ENCODE measurements around the gene RELL1. TPM values are rescaled to one million over a fixed set of nuclear protein-coding genes. Genes with fewer than 3 reads are reported as not detected.

Gene RELL1
- total RNA-seq, 1 experiment from 2014 or later, result 21.7 TPM

GRCh38 chr4:37604461-37604860, 81.7 kb downstream of the RELL1 start:
- DNase-seq (ENCODE audit: extremely low read depth, low read depth), result no peak

GRCh38 chr4:37603711-37604110, 82.5 kb downstream of the RELL1 start:
- no peak for DNase-seq (ENCODE audit: extremely low read depth, low read depth)

- DNase-seq (ENCODE audit: extremely low read depth, low read depth), result peak; percentile 60
Measured at GRCh38 chr4:37603070-37603468, 83.1 kb downstream of the RELL1 start.

GRCh38 chr4:37602454-37603069, 83.6 kb downstream of the RELL1 start:
- no peak for DNase-seq (ENCODE audit: extremely low read depth, low read depth)

GRCh38 chr4:37601531-37601930, 84.6 kb downstream of the RELL1 start:
- no peak for DNase-seq (ENCODE audit: extremely low read depth, low read depth)

GRCh38 chr4:37599092-37599790, 86.9 kb downstream of the RELL1 start:
- no peak for DNase-seq (ENCODE audit: extremely low read depth, low read depth)

- no peak for DNase-seq (ENCODE audit: extremely low read depth, low read depth)
Measured at GRCh38 chr4:37597034-37597433, 89.1 kb downstream of the RELL1 start.

GRCh38 chr4:37595875-37596680, 90.1 kb downstream of the RELL1 start:
- no peak for DNase-seq (ENCODE audit: extremely low read depth, low read depth)

GRCh38 chr4:37594099-37594498, 92.1 kb downstream of the RELL1 start:
- no peak for DNase-seq (ENCODE audit: extremely low read depth, low read depth)

- no peak for DNase-seq (ENCODE audit: extremely low read depth, low read depth)
Measured at GRCh38 chr4:37591349-37591748, 94.8 kb downstream of the RELL1 start.

- no peak for DNase-seq (ENCODE audit: extremely low read depth, low read depth)
Measured at GRCh38 chr4:37590016-37590415, 96.2 kb downstream of the RELL1 start.

- DNase-seq (ENCODE audit: extremely low read depth, low read depth), result no peak
Measured at GRCh38 chr4:37588150-37588549, 98.0 kb downstream of the RELL1 start.

GRCh38 chr4:37586194-37586593, 100.0 kb downstream of the RELL1 start:
- DNase-seq (ENCODE audit: extremely low read depth, low read depth), result no peak

- no peak for DNase-seq (ENCODE audit: extremely low read depth, low read depth)
Measured at GRCh38 chr4:37584493-37585060, 101.6 kb downstream of the RELL1 start.

- no peak for DNase-seq (ENCODE audit: extremely low read depth, low read depth)
Measured at GRCh38 chr4:37584071-37584470, 102.1 kb downstream of the RELL1 start.

GRCh38 chr4:37573566-37573965, 112.6 kb downstream of the RELL1 start:
- no peak for DNase-seq (ENCODE audit: extremely low read depth, low read depth)

- DNase-seq (ENCODE audit: extremely low read depth, low read depth), result no peak
Measured at GRCh38 chr4:37568489-37568888, 117.7 kb downstream of the RELL1 start.

- DNase-seq (ENCODE audit: extremely low read depth, low read depth), result no peak
Measured at GRCh38 chr4:37567836-37568235, 118.3 kb downstream of the RELL1 start.

GRCh38 chr4:37562592-37562991, 123.6 kb downstream of the RELL1 start:
- no peak for DNase-seq (ENCODE audit: extremely low read depth, low read depth)

- DNase-seq (ENCODE audit: extremely low read depth, low read depth), result no peak
Measured at GRCh38 chr4:37561803-37562207, 124.4 kb downstream of the RELL1 start.

GRCh38 chr4:37561196-37561802, 124.9 kb downstream of the RELL1 start:
- no peak for DNase-seq (ENCODE audit: extremely low read depth, low read depth)
